Skeletal muscle tissue (tissue), 4 donors: ENCODE results near the gene TRIM54. TPM values are rescaled to one million over a fixed set of nuclear protein-coding genes. Genes with fewer than 3 reads are reported as not detected.

Experiments used
- H3K27ac ChIP-seq: one replicate; pipeline ENCODE4 v1.7.0; 2013; ENCODE audit warnings: mild to moderate bottlenecking, low read depth, low read length, inconsistent platforms
- H3K27me3 ChIP-seq, 3 donors: one replicate each; pipeline ENCODE4 v1.7.0; 2013; ENCODE audit warnings: low read length in 3 of 3; ENCODE audit not compliant: control insufficient read depth in 3 of 3, insufficient read depth in 3 of 3
- H3K36me3 ChIP-seq, 3 donors: one replicate each; pipeline ENCODE4 v1.7.0; 2013; ENCODE audit warnings: low read length in 3 of 3; ENCODE audit not compliant: control insufficient read depth in 3 of 3, insufficient read depth in 3 of 3
- H3K4me1 ChIP-seq, 3 donors: one replicate each; pipeline ENCODE4 v1.7.0; 2013; ENCODE audit warnings: low read length in 3 of 3, mild to moderate bottlenecking in 3 of 3; ENCODE audit not compliant: control insufficient read depth in 3 of 3, insufficient read depth in 3 of 3
- H3K4me3 ChIP-seq, 3 donors: one replicate each; pipeline ENCODE4 v1.7.0; 2013; ENCODE audit warnings: low read length in 3 of 3
- H3K9ac ChIP-seq, 3 donors: one replicate each; pipeline ENCODE4 v1.7.0; 2013; ENCODE audit warnings: low read length in 3 of 3, mild to moderate bottlenecking in 3 of 3, moderate library complexity in 2 of 3, low read depth in 1 of 3
- H3K9me3 ChIP-seq, 3 donors: one replicate each; pipeline ENCODE4 v1.7.0; 2013; ENCODE audit warnings: low read length in 3 of 3; ENCODE audit not compliant: control insufficient read depth in 3 of 3
- total RNA-seq: library from RNA; depleted of rRNA; stranded (reverse); fragments of >200 nt; gene quantifications from one replicate; pipeline ENCODE4 v1.2.3, GENCODE V29; 2014
- donor health status: Osteomylitis.

Gene TRIM54
- total RNA-seq, 1 donor from 2014 or later, result 60.0 TPM

DNA sequence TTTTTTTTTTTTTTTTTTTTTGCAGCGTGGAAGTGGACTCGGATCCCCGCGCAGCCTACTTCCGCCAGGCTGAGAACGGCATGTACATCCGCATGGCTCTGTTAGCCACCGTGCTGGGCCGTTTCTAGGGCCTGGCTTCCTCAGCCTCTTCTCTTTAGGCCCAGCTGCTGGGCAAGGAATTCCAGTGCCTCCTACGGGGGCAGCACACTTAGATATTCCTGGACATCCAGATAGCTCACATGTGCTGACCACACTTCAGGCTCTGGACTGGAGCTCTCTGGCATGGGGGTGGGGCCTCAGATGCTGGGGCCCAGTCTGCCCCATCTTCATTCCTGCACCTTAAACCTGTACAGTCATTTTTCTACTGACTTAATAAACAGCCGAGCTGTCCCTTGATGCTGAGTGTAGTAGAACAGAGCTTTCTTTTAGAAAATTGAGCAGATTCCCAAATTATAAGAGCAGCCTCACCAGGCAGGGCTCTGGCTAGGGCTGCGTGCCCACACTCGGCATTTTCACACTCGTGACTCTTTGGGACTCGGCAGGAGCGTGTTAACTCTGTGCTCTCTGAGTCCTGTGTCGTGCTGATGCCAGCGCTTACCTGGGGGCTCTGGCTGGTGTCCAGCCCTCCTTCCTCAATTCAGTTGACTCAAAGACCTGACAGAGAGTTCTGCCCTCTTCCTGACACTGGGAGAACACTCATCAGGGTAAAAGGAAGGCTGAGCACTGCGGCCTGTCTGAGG is 38.7 kb upstream of the TRIM54 start:
- Histone ChIP-seq H3K27me3 (no peaks in the 10 kb centered on the region), H3K4me1 (no peaks in the 10 kb centered on the region), H3K27ac (no peak overlapping the region), H3K9ac (no peak overlapping the region), H3K9me3 (no peaks in the 10 kb centered on the region), H3K4me3 (no peak overlapping the region), H3K36me3 (peaks cover 55 to 57% (median 56%) of the 10 kb centered on the region in 3 donors)

DNA sequence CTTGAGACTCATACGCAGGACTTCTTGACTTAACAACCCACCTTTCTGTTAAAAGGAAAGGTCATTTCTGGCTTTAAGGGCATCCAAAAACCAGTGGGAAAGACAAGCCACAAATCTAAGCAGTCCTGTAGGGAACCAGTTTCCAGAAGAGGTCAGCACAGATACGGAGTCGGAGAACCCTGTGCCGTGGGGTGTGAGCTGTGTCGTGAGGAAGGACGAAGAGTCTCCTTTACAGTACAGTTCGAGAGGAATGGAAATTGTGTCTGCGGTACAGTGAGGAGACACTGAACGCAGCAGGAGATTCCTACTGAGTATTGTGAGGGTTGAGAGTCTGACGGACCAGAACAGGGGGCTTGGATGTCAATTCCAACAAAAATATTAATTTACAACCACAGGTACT is 37.1 kb upstream of the TRIM54 start:
- Histone ChIP-seq H3K27ac (no peak overlapping the region), H3K9ac (no peak overlapping the region), H3K36me3 (peaks cover 43 to 44% (median 44%) of the 10 kb centered on the region in 3 donors), H3K9me3 (no peaks in the 10 kb centered on the region), H3K4me1 (peaks cover 0 to 3% (median 0%) of the 10 kb centered on the region in 3 donors), H3K4me3 (no peak overlapping the region), H3K27me3 (peaks cover 0 to 3% (median 0%) of the 10 kb centered on the region in 3 donors)

DNA sequence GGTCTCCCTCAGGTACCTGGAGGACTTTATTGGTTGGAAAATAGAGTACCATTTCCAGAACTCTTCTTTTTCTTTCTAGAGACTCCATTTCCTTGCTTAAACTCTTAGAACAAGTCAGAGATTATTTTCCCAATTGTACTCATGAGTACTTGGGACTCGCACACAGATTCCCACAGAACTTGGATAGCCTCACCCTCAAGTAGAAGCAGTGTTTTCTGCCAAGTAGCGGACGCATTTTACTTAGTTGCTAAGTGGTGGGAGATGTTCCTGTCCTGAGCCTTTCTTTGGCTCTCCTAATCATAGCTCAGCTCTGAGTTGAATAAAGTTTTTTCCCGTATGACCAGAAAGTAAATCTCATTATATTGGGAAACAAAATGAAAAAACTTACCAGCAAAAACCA is 36.6 kb upstream of the TRIM54 start:
- Histone ChIP-seq H3K36me3 (peaks cover 39% of the 10 kb centered on the region in 3 donors), H3K27ac (no peak overlapping the region), H3K27me3 (peaks cover 0 to 7% (median 0%) of the 10 kb centered on the region in 3 donors), H3K9me3 (no peaks in the 10 kb centered on the region), H3K4me3 (no peak overlapping the region), H3K4me1 (peaks cover 0 to 7% (median 3%) of the 10 kb centered on the region in 3 donors), H3K9ac (peak overlapping the region in 1 of 3 donors; percentile 40)

DNA sequence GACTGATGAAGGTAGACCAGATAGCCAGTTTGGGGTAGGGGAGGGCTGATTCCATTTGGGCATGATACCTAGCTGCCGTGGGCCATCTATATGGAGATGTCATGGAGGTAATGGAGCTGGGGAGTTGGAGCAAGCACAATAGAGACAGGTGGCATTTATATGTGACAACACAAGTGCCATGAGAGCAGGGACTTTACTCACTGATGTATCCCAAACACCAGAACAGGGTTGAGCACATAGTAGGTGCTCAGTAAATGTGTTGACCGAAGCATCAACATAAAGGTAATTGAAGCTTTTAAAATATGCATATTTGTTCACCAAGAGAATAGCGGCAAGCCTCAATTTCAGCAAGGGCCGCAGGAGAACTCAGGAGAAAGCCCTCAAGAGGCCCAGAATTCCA is 34.3 kb upstream of the TRIM54 start:
- H3K4me1 ChIP-seq, result peaks cover 0 to 7% (median 3%) of the 10 kb centered on the region in 3 donors
- H3K9me3 ChIP-seq, result no peaks in the 10 kb centered on the region
- no peak overlapping the region for H3K27ac ChIP-seq
- peaks cover 16 to 17% (median 16%) of the 10 kb centered on the region in 3 donors for H3K36me3 ChIP-seq
- H3K9ac ChIP-seq, result no peak overlapping the region
- H3K27me3 ChIP-seq, result peaks cover 0 to 15% (median 5%) of the 10 kb centered on the region in 3 donors
- H3K4me3 ChIP-seq, result no peak overlapping the region

DNA sequence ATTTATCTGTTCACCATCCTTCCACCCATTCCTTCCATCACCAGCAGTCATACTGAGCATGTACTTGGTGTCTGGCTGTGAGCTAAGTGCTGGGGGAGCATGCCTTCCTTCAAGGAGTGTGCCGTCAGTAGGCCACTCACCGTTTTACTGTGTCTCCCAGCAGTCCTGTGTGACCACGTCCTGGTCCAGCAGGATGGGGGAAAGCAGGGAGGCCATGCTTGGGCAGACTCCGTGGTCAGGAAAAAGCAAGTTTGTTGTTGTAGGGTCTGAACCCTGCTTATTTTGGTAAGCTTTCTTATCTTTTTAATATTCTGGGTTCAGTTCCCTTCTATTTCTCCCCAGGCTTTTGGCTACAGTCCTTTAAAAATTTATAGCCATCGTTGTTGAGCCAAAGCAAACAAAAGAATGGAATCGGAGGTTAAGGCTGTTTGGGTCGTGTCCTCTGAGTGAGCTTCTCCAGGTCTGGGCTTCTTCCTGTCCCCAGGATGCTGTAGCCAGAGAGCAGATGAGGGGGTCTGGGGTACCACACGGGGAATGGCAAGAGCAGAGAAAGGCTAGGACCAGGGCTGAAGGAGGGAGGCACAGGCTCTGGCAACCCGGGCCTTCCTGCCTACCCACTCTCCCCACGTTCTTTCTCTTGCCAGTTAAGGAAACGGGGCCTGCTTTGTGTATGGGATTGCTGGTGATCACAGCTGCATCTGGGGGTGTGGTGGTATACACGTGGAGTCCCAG is 32.9 kb upstream of the TRIM54 start:
- no peak overlapping the region for H3K9ac ChIP-seq
- no peak overlapping the region for H3K27ac ChIP-seq
- peaks cover 2% of the 10 kb centered on the region in 3 donors for H3K36me3 ChIP-seq
- no peaks in the 10 kb centered on the region for H3K9me3 ChIP-seq
- H3K27me3 ChIP-seq, result peaks cover 0 to 25% (median 5%) of the 10 kb centered on the region in 3 donors
- peaks cover 0 to 7% (median 3%) of the 10 kb centered on the region in 3 donors for H3K4me1 ChIP-seq
- H3K4me3 ChIP-seq, result no peak overlapping the region

DNA sequence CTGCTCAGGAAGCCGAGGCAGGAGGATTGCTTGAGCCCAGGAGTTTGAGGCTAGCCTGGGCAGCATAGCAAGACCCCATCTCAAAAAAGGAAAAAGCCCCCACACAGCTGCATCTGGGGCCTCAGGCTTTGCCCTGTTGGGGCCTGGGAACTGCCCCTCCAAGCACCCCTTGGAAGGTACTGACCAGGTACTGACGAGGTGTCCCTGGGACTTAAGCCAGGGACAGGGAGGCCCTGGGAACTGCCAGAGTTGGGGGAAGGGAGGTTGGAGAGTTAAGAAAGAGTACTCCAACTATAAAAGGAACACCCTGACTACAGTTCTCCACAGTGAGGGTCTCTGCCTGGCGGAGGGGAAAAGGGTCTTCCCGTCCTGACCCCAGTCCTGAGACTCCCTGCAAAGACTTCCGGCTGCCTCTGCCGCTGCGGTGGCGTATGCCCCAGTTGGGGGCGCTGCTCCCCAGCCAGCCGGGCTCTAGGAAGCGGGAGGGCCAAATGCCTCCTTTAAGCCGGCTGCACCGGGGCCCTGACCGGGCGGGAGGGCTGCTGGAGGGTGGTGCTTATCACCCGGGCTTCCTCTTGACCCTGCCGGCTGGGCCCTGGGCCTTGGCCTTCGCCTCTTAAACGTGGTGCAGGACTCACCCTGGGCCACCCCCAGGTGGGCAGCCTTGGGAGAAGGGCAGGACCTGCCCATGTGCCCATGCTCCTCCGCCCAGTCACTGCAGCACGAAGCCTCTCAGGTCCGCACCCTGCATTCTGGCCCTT is 32.2 kb upstream of the TRIM54 start:
- no peak overlapping the region for H3K4me3 ChIP-seq
- no peaks in the 10 kb centered on the region for H3K9me3 ChIP-seq
- H3K4me1 ChIP-seq, result peaks cover 0 to 7% (median 3%) of the 10 kb centered on the region in 3 donors
- peak overlapping the region in 2 of 3 donors; percentile 0 to 68 for H3K9ac ChIP-seq
- no peak overlapping the region for H3K27ac ChIP-seq
- H3K27me3 ChIP-seq, result peaks cover 0 to 25% (median 5%) of the 10 kb centered on the region in 3 donors
- no peaks in the 10 kb centered on the region for H3K36me3 ChIP-seq

DNA sequence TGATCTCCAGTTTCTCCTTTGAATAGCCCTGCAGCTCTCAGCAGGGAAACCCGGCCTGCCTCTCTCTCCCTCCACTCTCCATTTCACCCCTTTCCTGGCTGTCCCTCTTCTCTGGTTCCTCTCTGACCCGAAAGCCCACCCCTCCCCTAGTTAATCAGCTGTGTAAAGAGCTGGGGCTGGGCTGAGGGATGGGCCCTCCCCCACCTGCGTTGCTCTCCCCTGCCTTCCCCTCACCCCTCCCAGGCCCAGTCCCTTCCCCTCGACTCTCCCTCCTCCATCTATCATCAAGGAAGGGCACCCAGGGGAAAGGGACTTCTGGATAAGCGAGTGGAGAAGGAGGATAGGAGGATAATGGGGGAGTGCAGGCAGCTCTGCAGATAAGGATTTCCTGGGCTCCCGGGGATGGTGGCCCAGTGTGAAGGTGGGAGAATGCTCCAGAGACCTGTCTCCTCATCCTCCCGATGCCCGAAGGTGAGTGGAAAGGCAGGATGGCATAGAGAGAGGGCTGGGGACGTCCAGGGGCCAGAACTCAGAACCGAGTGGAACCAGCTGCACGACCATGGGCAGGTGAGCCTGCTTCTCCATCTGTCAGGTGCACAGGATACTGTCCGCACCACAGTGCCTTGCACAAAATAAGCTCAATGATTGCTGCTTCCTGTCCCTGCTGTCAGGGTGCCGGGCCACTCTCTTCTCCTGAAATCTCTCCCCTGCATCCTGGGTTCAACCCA is 31.4 kb upstream of the TRIM54 start:
- Histone ChIP-seq H3K27me3 (peaks cover 0 to 25% (median 5%) of the 10 kb centered on the region in 3 donors), H3K9ac (peak overlapping the region in 1 of 3 donors; percentile 33), H3K27ac (no peak overlapping the region), H3K9me3 (no peaks in the 10 kb centered on the region), H3K4me3 (no peak overlapping the region), H3K4me1 (peaks cover 0 to 7% (median 3%) of the 10 kb centered on the region in 3 donors), H3K36me3 (no peaks in the 10 kb centered on the region)

DNA sequence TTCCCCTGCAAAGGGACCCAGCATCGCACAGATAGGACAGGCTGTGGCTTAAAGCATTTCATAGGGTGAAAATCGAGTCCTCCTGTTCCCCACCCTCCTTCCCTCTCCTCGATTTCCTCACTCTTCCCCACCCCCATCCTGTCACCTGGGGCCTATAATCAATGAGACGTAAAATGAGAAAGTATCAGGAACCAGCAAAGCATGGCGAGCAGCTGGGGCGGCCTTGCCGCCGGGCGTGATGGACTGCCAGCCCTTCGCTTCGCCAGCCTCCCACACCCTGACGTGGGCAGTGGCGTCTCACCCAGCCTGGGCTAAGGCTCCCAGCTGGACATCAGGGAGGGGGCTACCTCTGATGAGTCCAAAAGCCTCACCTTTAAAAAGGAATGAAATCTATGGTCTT is 30.5 kb upstream of the TRIM54 start:
- H3K4me3 ChIP-seq, result no peak overlapping the region
- peaks cover 5 to 32% (median 5%) of the 10 kb centered on the region in 3 donors for H3K27me3 ChIP-seq
- no peak overlapping the region for H3K27ac ChIP-seq
- H3K9me3 ChIP-seq, result no peaks in the 10 kb centered on the region
- H3K36me3 ChIP-seq, result no peaks in the 10 kb centered on the region
- H3K9ac ChIP-seq, result peak overlapping the region in 1 of 3 donors; percentile 10
- H3K4me1 ChIP-seq, result peaks cover 0 to 7% (median 3%) of the 10 kb centered on the region in 3 donors

DNA sequence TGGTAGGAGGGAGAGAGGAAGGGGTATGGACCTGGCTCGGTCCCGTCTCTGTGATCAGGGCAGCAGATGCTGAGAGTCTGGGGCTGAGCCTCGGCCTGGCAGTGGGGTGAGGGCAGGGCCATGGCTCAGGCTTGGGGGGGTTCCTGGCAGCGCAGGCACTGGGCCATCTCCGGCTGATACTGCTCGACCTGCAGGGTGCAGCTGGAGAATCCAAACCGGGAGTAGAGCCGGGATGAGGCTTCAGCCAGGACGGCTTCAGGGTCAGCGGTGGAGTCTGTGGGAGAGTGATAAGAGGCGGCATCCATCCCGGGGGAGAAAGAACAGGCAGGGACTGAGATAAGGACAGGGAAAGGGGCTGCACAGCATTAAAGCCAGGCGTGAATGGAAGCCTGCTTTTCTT is 27.0 kb upstream of the TRIM54 start:
- Histone ChIP-seq H3K4me3 (no peak overlapping the region), H3K4me1 (peaks cover 0 to 4% (median 3%) of the 10 kb centered on the region in 3 donors), H3K36me3 (no peaks in the 10 kb centered on the region), H3K9ac (no peak overlapping the region), H3K27ac (no peak overlapping the region), H3K9me3 (no peaks in the 10 kb centered on the region), H3K27me3 (peaks cover 30 to 45% (median 32%) of the 10 kb centered on the region in 3 donors)
